ENCODE data around the gene NEMP2.

GRCh38 chr2:190533175-190533967 lies 1.2 kb downstream of the NEMP2 start:
- no peak for TF ChIP-seq RAD21 (IDR thresholded peaks at IDR 0.05; ENCODE audit: low read length)
- no peak for TF ChIP-seq CTCF (conservative IDR thresholded peaks at IDR 0.05; ENCODE audit: low read depth, low read length)
- TF ChIP-seq POLR2A (IDR thresholded peaks at IDR 0.05; ENCODE audit: low read depth, low read length), result no peak
- no peak for TF ChIP-seq RCOR1 (IDR thresholded peaks at IDR 0.05; ENCODE audit: insufficient replicate concordance, low read length)
- TF ChIP-seq CEBPB (IDR thresholded peaks at IDR 0.05; ENCODE audit: low read depth, low read length), result no peak
- no peak for TF ChIP-seq USF2 (IDR thresholded peaks at IDR 0.05; ENCODE audit: low read depth, low read length)
- no peak for TF ChIP-seq MXI1 (IDR thresholded peaks at IDR 0.05; ENCODE audit: borderline replicate concordance, low read depth, low read length)
- no peak for TF ChIP-seq RFX5 (IDR thresholded peaks at IDR 0.05; ENCODE audit: low read depth, low read length)
- TF ChIP-seq SMC3 (IDR thresholded peaks at IDR 0.05; ENCODE audit: low read depth, low read length), result no peak
